Testis (tissue), 3 donors: ENCODE measurements around the gene PPP1R3F. TPM values are rescaled to one million over a fixed set of nuclear protein-coding genes. Genes with fewer than 3 reads are reported as not detected.
A peak's percentile ranks its signal among the peaks of the same experiment; 100 is the strongest.

ENCODE experiments used
- DNase-seq: peaks from one replicate; pipeline ENCODE4 v3.0.0-alpha.2; 2019
- H3K27ac ChIP-seq, 2 donors: fragments of 200-600 bp; sonication (generic); one replicate each; pipeline ENCODE4 v1.5.1; 2019
- H3K27me3 ChIP-seq: fragments of 200-600 bp; sonication (generic); one replicate; pipeline ENCODE4 v1.5.1; 2019
- H3K36me3 ChIP-seq: fragments of 200-600 bp; sonication (generic); one replicate; pipeline ENCODE4 v1.5.1; 2017; ENCODE audit warnings: low read depth; ENCODE audit errors: missing control alignments
- H3K4me1 ChIP-seq: fragments of 200-600 bp; sonication (generic); one replicate; pipeline ENCODE4 v1.5.1; 2019
- H3K4me3 ChIP-seq, 2 donors: fragments of 200-600 bp; sonication (generic); one replicate each; pipeline ENCODE4 v1.5.1; 2017 to 2019
- H3K9me3 ChIP-seq: fragments of 200-600 bp; sonication (generic); one replicate; pipeline ENCODE4 v1.5.1; 2017
- POLR2A ChIP-seq: fragments of 450-650 bp; IDR thresholded peaks from one replicate; pipeline ENCODE4 v1.6.1; 2017; ENCODE audit warnings: antibody characterized with exemption, mild to moderate bottlenecking, moderate library complexity
- WGBS, 2 donors: methylation state at CpG; one replicate each; pipeline ENCODE4 v1.1.5; 2018; 5-methylcytosine and 5-hydroxymethylcytosine counted together
- intact Hi-C: fragments of 100-400 bp; cut with DNase I; formaldehyde crosslinking; loops from one replicate; pipeline ENCODE4 v1.15.1; 2023; ENCODE audit warnings: low total_unique reads
- polyA plus RNA-seq: library from polyadenylated mRNA; stranded (reverse); fragments of 350-450 nt; fragmentation: Illumina TruSeq; extraction: RNeasy Lipid Tissue Mini Kit (QIAGEN cat#74804); gene quantifications from one replicate; pipeline ENCODE4 v1.2.3, GENCODE V29; 2014; ENCODE audit warnings: low read depth, low replicate concordance; ENCODE audit not compliant: insufficient read depth
- total RNA-seq, 2 donors: library from RNA; depleted of rRNA; stranded (reverse); fragments of >200 nt; gene quantifications; one replicate each; pipeline ENCODE4 v1.2.3, GENCODE V29; 2016
- TF ChIP-seq, protein P1 (sequence below), 3 experiments: fragments of 450-650 bp in 2 of 3; fragments of 200-600 bp in 1 of 3; sonication (generic) in 1 of 3; IDR thresholded peaks; one replicate each; pipeline ENCODE4 v1.5.1; 2016 to 2019; ENCODE audit warnings: antibody characterized with exemption in 3 of 3, mild to moderate bottlenecking in 2 of 3, moderate library complexity in 1 of 3

The PPP1R3F gene
- total and polyA plus RNA-seq, 3 donors from 2014 or later, result 7.6 to 18.0 (median 17.6) TPM

DNA sequence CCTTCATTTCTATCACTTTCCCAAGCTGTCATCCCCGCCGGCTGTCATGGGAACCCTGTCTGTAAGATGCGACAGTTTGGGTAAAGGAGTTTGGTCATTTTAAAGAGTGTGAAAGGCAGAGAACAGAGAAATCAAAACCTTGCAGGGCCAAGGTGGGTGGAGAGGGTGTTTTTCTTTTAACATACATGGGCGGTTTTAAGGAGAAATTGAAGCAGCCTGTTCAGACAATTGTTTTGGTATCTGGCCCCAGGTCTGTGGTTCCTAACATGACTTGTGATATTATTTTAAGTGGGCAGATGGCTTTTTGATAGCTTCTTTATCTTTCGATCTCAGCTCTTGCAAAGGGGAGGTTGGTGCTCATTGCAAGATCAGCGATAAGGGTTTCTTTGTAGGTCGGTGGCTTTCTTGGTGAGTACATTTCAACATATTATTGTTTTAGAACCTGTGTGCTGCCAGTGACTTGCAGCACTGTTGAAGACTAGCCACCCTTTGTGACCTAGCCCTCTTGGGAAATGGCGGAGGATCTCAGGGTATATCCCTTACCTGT is 3.7 kb downstream of the PPP1R3F start:
- no peak for DNase-seq
- intact Hi-C loops, result no loop called here
- TF ChIP-seq, protein P1, sequence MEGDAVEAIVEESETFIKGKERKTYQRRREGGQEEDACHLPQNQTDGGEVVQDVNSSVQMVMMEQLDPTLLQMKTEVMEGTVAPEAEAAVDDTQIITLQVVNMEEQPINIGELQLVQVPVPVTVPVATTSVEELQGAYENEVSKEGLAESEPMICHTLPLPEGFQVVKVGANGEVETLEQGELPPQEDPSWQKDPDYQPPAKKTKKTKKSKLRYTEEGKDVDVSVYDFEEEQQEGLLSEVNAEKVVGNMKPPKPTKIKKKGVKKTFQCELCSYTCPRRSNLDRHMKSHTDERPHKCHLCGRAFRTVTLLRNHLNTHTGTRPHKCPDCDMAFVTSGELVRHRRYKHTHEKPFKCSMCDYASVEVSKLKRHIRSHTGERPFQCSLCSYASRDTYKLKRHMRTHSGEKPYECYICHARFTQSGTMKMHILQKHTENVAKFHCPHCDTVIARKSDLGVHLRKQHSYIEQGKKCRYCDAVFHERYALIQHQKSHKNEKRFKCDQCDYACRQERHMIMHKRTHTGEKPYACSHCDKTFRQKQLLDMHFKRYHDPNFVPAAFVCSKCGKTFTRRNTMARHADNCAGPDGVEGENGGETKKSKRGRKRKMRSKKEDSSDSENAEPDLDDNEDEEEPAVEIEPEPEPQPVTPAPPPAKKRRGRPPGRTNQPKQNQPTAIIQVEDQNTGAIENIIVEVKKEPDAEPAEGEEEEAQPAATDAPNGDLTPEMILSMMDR (IDR thresholded peaks at IDR 0.05), result no peak
- TF ChIP-seq POLR2A, result no peak
- Histone ChIP-seq H3K9me3 (no peaks in the 10 kb centered on the region), H3K27ac (no peak overlapping the region), H3K4me1 (no peaks in the 10 kb centered on the region), H3K27me3 (no peaks in the 10 kb centered on the region), H3K36me3 (no peaks in the 10 kb centered on the region), H3K4me3 (no peak overlapping the region)
- 77 to 85% methylated on average over 8 of the region's 8 CpGs for WGBS, 2 donors

DNA sequence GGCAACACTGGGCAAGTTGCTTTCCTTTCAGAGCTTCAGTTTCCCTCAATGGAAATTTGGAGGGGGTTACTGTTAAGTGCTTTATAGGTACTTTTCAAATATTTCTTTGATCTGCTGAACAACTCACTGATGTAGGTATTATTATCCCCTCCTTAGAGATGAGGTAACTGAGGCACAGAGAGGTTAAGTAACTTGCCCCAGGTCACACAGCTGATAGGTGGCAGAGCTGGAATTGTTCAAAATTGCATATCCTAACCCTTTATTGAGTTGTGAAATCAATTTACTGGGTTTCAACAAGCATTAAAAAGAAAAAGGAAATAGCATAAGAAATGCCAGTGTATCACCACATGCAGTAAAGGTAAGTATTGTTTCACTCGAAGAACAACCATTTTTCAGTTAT is 6.6 kb downstream of the PPP1R3F start:
- DNase-seq, result no peak
- Histone ChIP-seq H3K27ac (no peak overlapping the region), H3K4me3 (no peak overlapping the region), H3K4me1 (no peaks in the 10 kb centered on the region), H3K9me3 (no peaks in the 10 kb centered on the region), H3K36me3 (no peaks in the 10 kb centered on the region), H3K27me3 (no peaks in the 10 kb centered on the region)
- intact Hi-C loops, result no loop called here
- TF ChIP-seq, protein P1 (IDR thresholded peaks at IDR 0.05), result no peak
- TF ChIP-seq POLR2A, result no peak
- WGBS, 2 donors, result 79 to 96% methylated on average over 1 of the region's 1 CpG

DNA sequence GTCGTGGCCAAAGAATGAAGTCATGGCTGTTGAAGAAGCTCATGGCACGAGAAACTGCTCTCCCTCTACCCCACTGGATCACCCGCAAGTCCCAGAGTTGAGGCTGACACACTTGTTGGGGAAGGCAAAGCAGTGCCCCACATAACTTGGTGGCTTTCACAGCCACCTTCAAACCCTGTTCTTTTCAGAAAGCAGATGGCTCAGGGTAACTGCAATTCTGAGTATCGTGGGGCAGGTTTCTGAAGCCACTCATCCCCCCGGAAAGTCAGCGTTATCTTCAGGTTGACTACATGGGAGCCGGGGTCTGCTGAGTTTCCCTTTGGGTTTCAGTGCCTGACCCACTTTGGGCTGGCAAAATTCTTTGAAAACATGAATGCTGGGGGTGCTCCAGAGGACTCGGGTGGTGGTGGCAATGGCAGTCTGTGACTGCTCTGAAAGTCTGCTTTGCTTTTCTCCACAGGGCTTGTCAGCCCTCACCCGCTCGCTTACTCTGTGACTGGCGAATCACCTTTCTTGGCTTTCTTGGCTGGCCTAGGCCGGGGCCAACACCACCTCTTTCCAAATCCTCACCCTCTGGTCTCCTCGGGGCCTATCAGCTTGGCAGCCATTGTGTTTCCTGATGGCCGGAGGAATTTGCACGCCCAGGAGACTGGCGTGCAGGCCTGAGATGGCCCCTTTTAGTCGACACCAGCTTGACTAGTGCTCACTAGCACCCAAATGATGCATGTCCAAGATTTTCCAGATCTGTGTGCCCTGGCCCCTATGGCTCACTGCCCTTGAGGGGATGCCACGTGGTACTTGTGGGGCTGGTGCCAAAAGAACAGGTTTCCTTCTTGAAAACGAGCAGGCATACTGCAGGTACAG is 7.3 kb downstream of the PPP1R3F start:
- no peak for TF ChIP-seq POLR2A
- TF ChIP-seq, protein P1 (IDR thresholded peaks at IDR 0.05), result no peak
- no peak overlapping the region for H3K4me3 ChIP-seq
- WGBS, 2 donors, result 76 to 81% methylated on average over 11 to 19 of the region's 19 CpGs
- no peaks in the 10 kb centered on the region for H3K9me3 ChIP-seq
- H3K27me3 ChIP-seq, result no peaks in the 10 kb centered on the region
- H3K4me1 ChIP-seq, result no peaks in the 10 kb centered on the region
- intact Hi-C loops, result no loop called here
- H3K36me3 ChIP-seq, result no peaks in the 10 kb centered on the region
- H3K27ac ChIP-seq, result no peak overlapping the region
- no peak for DNase-seq

DNA sequence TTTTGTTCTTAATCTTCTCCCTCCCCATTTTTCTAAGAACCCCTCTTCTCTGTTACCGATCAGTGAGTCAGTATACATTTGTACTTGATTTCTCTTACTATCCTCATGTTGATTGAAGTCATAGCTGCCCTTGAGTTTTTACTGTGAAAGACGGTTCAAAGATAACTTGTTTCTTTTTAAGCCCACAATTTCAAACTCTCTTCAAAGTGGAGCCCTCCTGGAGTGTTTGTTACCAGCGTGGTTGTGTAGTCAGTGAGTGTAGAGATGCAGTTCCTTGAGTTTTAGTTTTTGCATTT is 7.9 kb downstream of the PPP1R3F start:
- no peak for TF ChIP-seq POLR2A
- TF ChIP-seq, protein P1 (IDR thresholded peaks at IDR 0.05), result no peak
- DNase-seq, result no peak
- WGBS, 2 donors, result 47 to 56% methylated on average over 3 of the region's 3 CpGs
- Histone ChIP-seq H3K27ac (peak overlapping the region in 1 of 2 donors; percentile 55), H3K27me3 (no peaks in the 10 kb centered on the region), H3K36me3 (no peaks in the 10 kb centered on the region), H3K4me1 (no peaks in the 10 kb centered on the region), H3K4me3 (no peak overlapping the region), H3K9me3 (no peaks in the 10 kb centered on the region)
- intact Hi-C loops, result no loop called here
